ENCODE measurements around the gene RBMS1.

Gene RBMS1

GRCh38 chr2:160354677-160355076 is 138.9 kb downstream of the RBMS1 start:
- TF ChIP-seq POLR2AphosphoS5 (IDR thresholded peaks at IDR 0.05; ENCODE audit: low read depth, low read length) (no peak), TAF1 (IDR thresholded peaks at IDR 0.05; ENCODE audit: borderline replicate concordance, insufficient read depth, low read length) (no peak), REST (IDR thresholded peaks at IDR 0.05; ENCODE audit: insufficient read depth in 1 of 2, low read depth in 2 of 2, low read length in 2 of 2) (no peak), SIN3A (IDR thresholded peaks at IDR 0.05; ENCODE audit: borderline replicate concordance, insufficient read depth, low read length) (no peak), FOXP2 (optimal IDR thresholded peaks at IDR 0.05; ENCODE audit: borderline replicate concordance, extremely low read depth, extremely low read length, insufficient read depth) (no peak)

- no peak for TF ChIP-seq POLR2AphosphoS5 (IDR thresholded peaks at IDR 0.05; ENCODE audit: low read depth, low read length)
- no peak for TF ChIP-seq REST (IDR thresholded peaks at IDR 0.05; ENCODE audit: insufficient read depth in 1 of 2, low read depth in 2 of 2, low read length in 2 of 2)
- no peak for TF ChIP-seq SIN3A (IDR thresholded peaks at IDR 0.05; ENCODE audit: borderline replicate concordance, insufficient read depth, low read length)
Measured at GRCh38 chr2:160353813-160354212, 139.8 kb downstream of the RBMS1 start.

- no peak for TF ChIP-seq TAF1 (IDR thresholded peaks at IDR 0.05; ENCODE audit: borderline replicate concordance, insufficient read depth, low read length)
- no peak for TF ChIP-seq FOXP2 (optimal IDR thresholded peaks at IDR 0.05; ENCODE audit: borderline replicate concordance, extremely low read depth, extremely low read length, insufficient read depth)
- TF ChIP-seq SIN3A (IDR thresholded peaks at IDR 0.05; ENCODE audit: borderline replicate concordance, insufficient read depth, low read length) = no peak
- no peak for TF ChIP-seq POLR2AphosphoS5 (IDR thresholded peaks at IDR 0.05; ENCODE audit: low read depth, low read length)
- no peak for TF ChIP-seq REST (IDR thresholded peaks at IDR 0.05; ENCODE audit: insufficient read depth in 1 of 2, low read depth in 2 of 2, low read length in 2 of 2)
Measured at GRCh38 chr2:160353166-160353565, 140.4 kb downstream of the RBMS1 start.

- TF ChIP-seq FOXP2 (optimal IDR thresholded peaks at IDR 0.05; ENCODE audit: borderline replicate concordance, extremely low read depth, extremely low read length, insufficient read depth) (no peak), REST (IDR thresholded peaks at IDR 0.05; ENCODE audit: insufficient read depth in 1 of 2, low read depth in 2 of 2, low read length in 2 of 2) (no peak), TAF1 (IDR thresholded peaks at IDR 0.05; ENCODE audit: borderline replicate concordance, insufficient read depth, low read length) (no peak), SIN3A (IDR thresholded peaks at IDR 0.05; ENCODE audit: borderline replicate concordance, insufficient read depth, low read length) (no peak), POLR2AphosphoS5 (IDR thresholded peaks at IDR 0.05; ENCODE audit: low read depth, low read length) (no peak)
Measured at GRCh38 chr2:160352500-160352899, 141.1 kb downstream of the RBMS1 start.

- TF ChIP-seq POLR2AphosphoS5 (IDR thresholded peaks at IDR 0.05; ENCODE audit: low read depth, low read length) (no peak), FOXP2 (optimal IDR thresholded peaks at IDR 0.05; ENCODE audit: borderline replicate concordance, extremely low read depth, extremely low read length, insufficient read depth) (no peak), REST (IDR thresholded peaks at IDR 0.05; ENCODE audit: insufficient read depth in 1 of 2, low read depth in 2 of 2, low read length in 2 of 2) (no peak)
Measured at GRCh38 chr2:160351956-160352355, 141.7 kb downstream of the RBMS1 start.
